ENCODE data around the gene MEIS1.

Gene MEIS1

DNA sequence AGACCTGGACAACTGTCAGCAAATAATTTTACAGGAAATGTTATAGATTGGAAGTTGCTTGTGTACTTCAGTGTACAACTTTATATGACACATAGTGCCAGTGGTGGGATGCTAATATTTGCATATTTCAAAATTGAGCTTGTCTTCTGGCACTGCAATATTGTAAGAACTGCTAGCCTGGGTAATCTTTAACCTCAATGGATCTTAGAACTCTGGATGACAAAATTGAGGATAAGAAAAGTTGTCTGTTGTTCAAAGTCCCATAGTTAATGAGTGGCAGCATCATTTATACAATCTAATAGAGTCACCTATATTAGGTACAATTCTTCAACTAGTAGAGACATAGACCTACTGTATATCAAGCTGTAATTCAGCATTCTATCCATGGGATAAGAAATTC lies 110.3 kb downstream of the MEIS1 start:
- Histone ChIP-seq H3K14ac (ENCODE audit: low read length in 2 of 2) (no peak overlapping the region), H2AFZ (ENCODE audit: low read depth, low read length) (no peak overlapping the region), H2AK5ac (ENCODE audit: low read length, severe bottlenecking) (no peak overlapping the region), H3K27me3 (ENCODE audit: control insufficient read depth in 1 of 2, insufficient read depth in 1 of 2, low read length in 2 of 2) (no peaks in the 10 kb centered on the region), H3K4me3 (ENCODE audit: insufficient read depth in 1 of 2, low read depth in 1 of 2, low read length in 2 of 2) (no peak overlapping the region), H2BK12ac (ENCODE audit: low read length in 2 of 2) (no peak overlapping the region), H3K9ac (ENCODE audit: low read length) (no peak overlapping the region), H2BK15ac (ENCODE audit: low read depth, poor library complexity, severe bottlenecking) (no peak overlapping the region), H3K23ac (ENCODE audit: low read length in 2 of 2) (no peak overlapping the region), H2BK120ac (ENCODE audit: low read depth, low read length) (no peak overlapping the region), H3K4me2 (ENCODE audit: low read length, poor library complexity, severe bottlenecking) (no peak overlapping the region), H3K36me3 (ENCODE audit: control insufficient read depth in 1 of 2, insufficient read depth in 2 of 2, low read depth in 1 of 2, low read length in 2 of 2) (peaks cover 0 to 36% of the 10 kb centered on the region in 2 experiments), H3K4ac (ENCODE audit: low read depth in 1 of 2, low read length in 2 of 2) (no peak overlapping the region), H4K8ac (ENCODE audit: low read length) (no peak overlapping the region), H2BK5ac (ENCODE audit: low read depth, low read length, poor library complexity, severe bottlenecking) (no peak overlapping the region), H3K9me3 (ENCODE audit: control insufficient read depth, low read length) (no peaks in the 10 kb centered on the region), H4K91ac (ENCODE audit: low read length) (no peak overlapping the region), H3K79me1 (replicated peaks; ENCODE audit: low read length, poor library complexity, severe bottlenecking) (no peaks in the 10 kb centered on the region), H3K18ac (ENCODE audit: low read depth in 1 of 2, low read length in 2 of 2) (no peak overlapping the region), H3K27ac (ENCODE audit: low read length, poor library complexity, severe bottlenecking) (no peak overlapping the region), H3K4me1 (ENCODE audit: control insufficient read depth, insufficient read depth, low read depth, low read length) (peaks cover 2% of the 10 kb centered on the region)
- no peak for DNase-seq

DNA sequence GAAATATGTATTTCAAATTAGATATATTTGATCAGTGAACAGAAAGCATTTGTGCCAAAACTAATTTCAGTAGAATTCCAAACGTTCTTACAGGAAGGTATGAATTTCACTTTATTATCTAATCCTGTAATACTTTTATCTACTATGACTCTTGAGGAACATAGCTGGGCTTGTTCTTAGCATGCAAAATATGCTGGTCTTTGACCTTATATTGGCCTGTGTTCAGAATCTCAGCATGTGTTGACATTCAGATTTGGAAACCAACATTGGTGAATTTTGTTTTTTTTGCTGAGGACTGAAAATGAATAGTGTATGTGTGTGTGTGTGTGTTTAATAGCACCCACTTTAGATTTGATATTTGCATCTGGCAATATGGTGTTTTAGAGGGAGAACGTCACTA lies 112.2 kb downstream of the MEIS1 start:
- H3K4me2 ChIP-seq (ENCODE audit: low read length, poor library complexity, severe bottlenecking): no peak overlapping the region
- no peaks in the 10 kb centered on the region for H3K27me3 ChIP-seq (ENCODE audit: control insufficient read depth in 1 of 2, insufficient read depth in 1 of 2, low read length in 2 of 2)
- no peak overlapping the region for H2BK120ac ChIP-seq (ENCODE audit: low read depth, low read length)
- no peak overlapping the region for H3K27ac ChIP-seq (ENCODE audit: low read length, poor library complexity, severe bottlenecking)
- H3K4me3 ChIP-seq (ENCODE audit: insufficient read depth in 1 of 2, low read depth in 1 of 2, low read length in 2 of 2): no peak overlapping the region
- H2AFZ ChIP-seq (ENCODE audit: low read depth, low read length): no peak overlapping the region
- no peak overlapping the region for H3K14ac ChIP-seq (ENCODE audit: low read length in 2 of 2)
- H4K91ac ChIP-seq (ENCODE audit: low read length): no peak overlapping the region
- no peaks in the 10 kb centered on the region for H3K79me1 ChIP-seq (replicated peaks; ENCODE audit: low read length, poor library complexity, severe bottlenecking)
- no peak overlapping the region for H3K23ac ChIP-seq (ENCODE audit: low read length in 2 of 2)
- WGBS: 100% methylated on average over 1 of the region's 2 CpGs
- no peak for DNase-seq
- H3K9me3 ChIP-seq (ENCODE audit: control insufficient read depth, low read length): no peaks in the 10 kb centered on the region
- H2BK12ac ChIP-seq (ENCODE audit: low read length in 2 of 2): no peak overlapping the region
- H2BK5ac ChIP-seq (ENCODE audit: low read depth, low read length, poor library complexity, severe bottlenecking): no peak overlapping the region
- no peak overlapping the region for H3K4ac ChIP-seq (ENCODE audit: low read depth in 1 of 2, low read length in 2 of 2)
- H3K36me3 ChIP-seq (ENCODE audit: control insufficient read depth in 1 of 2, insufficient read depth in 2 of 2, low read depth in 1 of 2, low read length in 2 of 2): peaks cover 0 to 34% of the 10 kb centered on the region in 2 experiments
- no peak overlapping the region for H3K18ac ChIP-seq (ENCODE audit: low read depth in 1 of 2, low read length in 2 of 2)
- H4K8ac ChIP-seq (ENCODE audit: low read length): no peak overlapping the region
- H3K4me1 ChIP-seq (ENCODE audit: control insufficient read depth, insufficient read depth, low read depth, low read length): peaks cover 2% of the 10 kb centered on the region
- no peak overlapping the region for H3K9ac ChIP-seq (ENCODE audit: low read length)
- H2BK15ac ChIP-seq (ENCODE audit: low read depth, poor library complexity, severe bottlenecking): no peak overlapping the region
- no peak overlapping the region for H2AK5ac ChIP-seq (ENCODE audit: low read length, severe bottlenecking)

DNA sequence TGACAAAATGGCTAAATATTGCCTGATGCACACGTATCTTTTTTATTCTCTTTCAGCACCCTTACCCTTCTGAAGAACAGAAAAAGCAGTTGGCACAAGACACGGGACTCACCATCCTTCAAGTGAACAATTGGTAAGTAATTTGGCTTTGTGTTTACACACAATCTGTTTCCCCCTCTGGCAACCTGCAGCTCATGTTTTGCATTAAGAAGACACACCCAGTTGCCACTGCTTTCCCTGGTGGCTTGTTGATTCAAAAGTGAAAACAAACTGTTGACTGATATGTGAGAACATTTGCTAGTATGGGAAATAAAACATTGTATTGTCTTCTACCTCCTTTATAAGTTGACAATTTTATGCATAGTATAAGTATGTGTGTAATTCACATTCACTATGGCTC lies 113.0 kb downstream of the MEIS1 start:
- Histone ChIP-seq H3K36me3 (ENCODE audit: control insufficient read depth in 1 of 2, insufficient read depth in 2 of 2, low read depth in 1 of 2, low read length in 2 of 2) (peaks cover 0 to 34% of the 10 kb centered on the region in 2 experiments), H3K27ac (ENCODE audit: low read length, poor library complexity, severe bottlenecking) (no peak overlapping the region), H2BK120ac (ENCODE audit: low read depth, low read length) (no peak overlapping the region), H4K91ac (ENCODE audit: low read length) (no peak overlapping the region), H2AK5ac (ENCODE audit: low read length, severe bottlenecking) (no peak overlapping the region), H3K27me3 (ENCODE audit: control insufficient read depth in 1 of 2, insufficient read depth in 1 of 2, low read length in 2 of 2) (no peaks in the 10 kb centered on the region), H3K14ac (ENCODE audit: low read length in 2 of 2) (no peak overlapping the region), H3K23ac (ENCODE audit: low read length in 2 of 2) (no peak overlapping the region), H2BK5ac (ENCODE audit: low read depth, low read length, poor library complexity, severe bottlenecking) (no peak overlapping the region), H4K8ac (ENCODE audit: low read length) (no peak overlapping the region), H3K4me1 (ENCODE audit: control insufficient read depth, insufficient read depth, low read depth, low read length) (peaks cover 2% of the 10 kb centered on the region), H3K4ac (ENCODE audit: low read depth in 1 of 2, low read length in 2 of 2) (no peak overlapping the region), H2AFZ (ENCODE audit: low read depth, low read length) (no peak overlapping the region), H3K4me3 (ENCODE audit: insufficient read depth in 1 of 2, low read depth in 1 of 2, low read length in 2 of 2) (no peak overlapping the region), H3K9ac (ENCODE audit: low read length) (no peak overlapping the region), H3K18ac (ENCODE audit: low read depth in 1 of 2, low read length in 2 of 2) (no peak overlapping the region), H3K79me1 (replicated peaks; ENCODE audit: low read length, poor library complexity, severe bottlenecking) (no peaks in the 10 kb centered on the region), H3K4me2 (ENCODE audit: low read length, poor library complexity, severe bottlenecking) (no peak overlapping the region), H2BK15ac (ENCODE audit: low read depth, poor library complexity, severe bottlenecking) (no peak overlapping the region), H3K9me3 (ENCODE audit: control insufficient read depth, low read length) (no peaks in the 10 kb centered on the region), H2BK12ac (ENCODE audit: low read length in 2 of 2) (no peak overlapping the region)
- 100% methylated on average over 2 of the region's 2 CpGs for WGBS
- DNase-seq: no peak

DNA sequence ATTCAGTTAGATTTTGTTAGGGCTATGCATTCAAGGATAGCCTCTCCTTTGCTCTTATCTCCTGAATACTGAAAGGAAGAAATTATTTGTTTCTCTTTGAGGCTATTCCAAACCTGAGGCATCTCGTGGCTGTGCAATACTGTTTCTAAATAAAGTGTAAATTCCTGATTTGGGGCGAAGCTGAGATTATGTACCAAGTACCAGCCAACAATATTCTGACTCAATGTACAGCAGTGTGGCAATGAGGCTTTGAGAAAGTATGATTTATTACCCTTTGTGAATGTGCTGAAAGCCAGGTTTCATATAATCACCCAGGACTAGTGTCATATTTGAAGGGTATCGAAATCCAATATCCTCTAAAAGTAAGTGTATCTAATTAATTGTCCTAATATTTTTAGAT lies 113.5 kb downstream of the MEIS1 start:
- Histone ChIP-seq H2BK15ac (ENCODE audit: low read depth, poor library complexity, severe bottlenecking) (no peak overlapping the region), H3K9ac (ENCODE audit: low read length) (no peak overlapping the region), H3K79me1 (replicated peaks; ENCODE audit: low read length, poor library complexity, severe bottlenecking) (no peaks in the 10 kb centered on the region), H2BK120ac (ENCODE audit: low read depth, low read length) (no peak overlapping the region), H2AFZ (ENCODE audit: low read depth, low read length) (no peak overlapping the region), H3K4me1 (ENCODE audit: control insufficient read depth, insufficient read depth, low read depth, low read length) (peaks cover 2% of the 10 kb centered on the region), H4K8ac (ENCODE audit: low read length) (no peak overlapping the region), H2BK12ac (ENCODE audit: low read length in 2 of 2) (no peak overlapping the region), H3K23ac (ENCODE audit: low read length in 2 of 2) (no peak overlapping the region), H2AK5ac (ENCODE audit: low read length, severe bottlenecking) (no peak overlapping the region), H4K91ac (ENCODE audit: low read length) (no peak overlapping the region), H3K4me2 (ENCODE audit: low read length, poor library complexity, severe bottlenecking) (no peak overlapping the region), H3K27ac (ENCODE audit: low read length, poor library complexity, severe bottlenecking) (no peak overlapping the region), H3K4me3 (ENCODE audit: insufficient read depth in 1 of 2, low read depth in 1 of 2, low read length in 2 of 2) (no peak overlapping the region), H3K27me3 (ENCODE audit: control insufficient read depth in 1 of 2, insufficient read depth in 1 of 2, low read length in 2 of 2) (no peaks in the 10 kb centered on the region), H3K14ac (ENCODE audit: low read length in 2 of 2) (no peak overlapping the region), H2BK5ac (ENCODE audit: low read depth, low read length, poor library complexity, severe bottlenecking) (no peak overlapping the region), H3K18ac (ENCODE audit: low read depth in 1 of 2, low read length in 2 of 2) (no peak overlapping the region), H3K36me3 (ENCODE audit: control insufficient read depth in 1 of 2, insufficient read depth in 2 of 2, low read depth in 1 of 2, low read length in 2 of 2) (peaks cover 0 to 31% of the 10 kb centered on the region in 2 experiments), H3K4ac (ENCODE audit: low read depth in 1 of 2, low read length in 2 of 2) (no peak overlapping the region), H3K9me3 (ENCODE audit: control insufficient read depth, low read length) (no peaks in the 10 kb centered on the region)
- DNase-seq: no peak
- WGBS: 83% methylated on average over 2 of the region's 3 CpGs
